ENCODE results near the gene RNF150.

- TF ChIP-seq CTCF (conservative IDR thresholded peaks at IDR 0.05; ENCODE audit: low read length) (no peak), EZH2phosphoT487 (IDR thresholded peaks at IDR 0.05; ENCODE audit: borderline replicate concordance) (no peak)
These were observed 51.3 kb downstream of the RNF150 start for GRCh38 chr4:141081921-141082395.
